A549 (cell line): ENCODE results near the gene ENTR1. TPM values are rescaled to one million over a fixed set of nuclear protein-coding genes. Genes with fewer than 3 reads are reported as not detected.

Experiments
- ATAC-seq, 2 experiments: fragments of 200-7000 bp in 1 of 2; fragments of >200 bp in 1 of 2; cut with Nextera tagmentation in 1 of 2; cut with Tn5 transposase in 1 of 2; 3 replicates each; pipeline versions ENCODE4 v1.8.0 to v1.9.1; 2018 to 2020; ENCODE audit warnings: mild to moderate bottlenecking in 1 of 2, moderate library complexity in 1 of 2
- CTCF ChIA-PET: fragments of 300-600 bp; sonication (Branson Sonifier 250); formaldehyde crosslinking; extraction: SDS; loops from one replicate; lab custom pipeline; 2021; ENCODE audit warnings: antibody characterized with exemption, inconsistent platforms; lab: Yijun Ruan, JAX
- POLR2A ChIA-PET: fragments of 350-600 bp; formaldehyde crosslinking; extraction: SDS; loops from one replicate; lab custom pipeline; 2021; ENCODE audit warnings: antibody characterized with exemption, inconsistent platforms; lab: Yijun Ruan, JAX
- DNase-seq, 2 experiments: peaks; one replicate each; pipeline versions ENCODE4 v3.0.0 to v3.0.0-alpha.2; 2011 to 2016; ENCODE audit warnings: low read depth in 1 of 2, low spot score in 1 of 2
- FAIRE-seq: peaks from 2 replicates; lab custom pipeline; 2011; peaks lifted over from hg19 to GRCh38; lab: Jason Lieb, UNC
- H3K27ac ChIP-seq, 2 experiments: fragments of >200 bp; sonication (Bioruptor Twin); formaldehyde crosslinking; 3 replicates each; pipeline ENCODE4 v1.5.1; 2016 to 2017
- H3K4me1 ChIP-seq: fragments of >200 bp; sonication (Bioruptor Twin); formaldehyde crosslinking; 3 replicates; pipeline ENCODE4 v1.6.1; 2016
- H3K4me2 ChIP-seq: fragments of >200 bp; sonication (Bioruptor Twin); formaldehyde crosslinking; 3 replicates; pipeline ENCODE4 v1.6.1; 2016
- H3K4me3 ChIP-seq: fragments of >200 bp; sonication (Bioruptor Twin); formaldehyde crosslinking; 3 replicates; pipeline ENCODE4 v1.5.1; 2016
- H3K9me3 ChIP-seq: fragments of >200 bp; sonication (Bioruptor Twin); formaldehyde crosslinking; 3 replicates; pipeline ENCODE4 v1.6.1; 2016
- BHLHE40 ChIP-seq: IDR thresholded peaks from 2 replicates; pipeline ENCODE4 v1.6.1; 2012; ENCODE audit warnings: low read depth, low read length, inconsistent platforms
- CBX2 ChIP-seq: fragments of 200-600 bp; sonication (generic); IDR thresholded peaks from 2 replicates; pipeline ENCODE4 v1.6.1; 2016; ENCODE audit warnings: low read depth, mild to moderate bottlenecking, borderline replicate concordance
- EHF ChIP-seq: fragments of 250-450 bp; sonication (Bioruptor Pico); IDR thresholded peaks from 2 replicates; pipeline ENCODE4 v1.5.0; 2020; ENCODE audit warnings: mild to moderate bottlenecking
- EHMT2 ChIP-seq: fragments of 200-600 bp; sonication (generic); IDR thresholded peaks from 2 replicates; pipeline ENCODE4 v1.6.1; 2016; ENCODE audit warnings: antibody characterized with exemption, low read depth, mild to moderate bottlenecking, moderate library complexity
- EP300 ChIP-seq, 2 experiments: fragments of >200 bp; sonication (Bioruptor Twin); formaldehyde crosslinking; IDR thresholded peaks; 2 replicates in 1 of 2; 3 replicates in 1 of 2; pipeline ENCODE4 v1.6.1; 2016 to 2017
- ESRRA ChIP-seq: fragments of 150-350 bp; IDR thresholded peaks from 2 replicates; pipeline ENCODE4 v1.6.1; 2014; ENCODE audit warnings: mild to moderate bottlenecking, low read length, borderline replicate concordance
- FOSL2 ChIP-seq, 2 experiments: fragments of 450-650 bp in 1 of 2; fragments of >200 bp in 1 of 2; sonication (Bioruptor Twin) in 1 of 2; formaldehyde crosslinking; IDR thresholded peaks; 2 replicates each; pipeline versions ENCODE4 v1.5.0 to v1.6.1; 2016 to 2020; ENCODE audit warnings: mild to moderate bottlenecking in 1 of 2, moderate library complexity in 1 of 2
- FOXS1 ChIP-seq: fragments of 250-450 bp; sonication (Bioruptor Pico); IDR thresholded peaks from 2 replicates; pipeline ENCODE4 v1.5.0; 2020; ENCODE audit warnings: mild to moderate bottlenecking, moderate library complexity
- GATA3 ChIP-seq: IDR thresholded peaks from 2 replicates; pipeline ENCODE4 v1.6.1; 2012; ENCODE audit warnings: borderline replicate concordance
- HEYL ChIP-seq: fragments of 250-450 bp; sonication (Bioruptor Pico); IDR thresholded peaks from 2 replicates; pipeline ENCODE4 v1.8.0; 2021; ENCODE audit warnings: mild to moderate bottlenecking, moderate library complexity
- HMGXB4 ChIP-seq: fragments of 250-450 bp; sonication (Bioruptor Pico); IDR thresholded peaks from 2 replicates; pipeline ENCODE4 v1.5.0; 2021; ENCODE audit warnings: mild to moderate bottlenecking, moderate library complexity, borderline replicate concordance
- HOXA7 ChIP-seq: fragments of 250-450 bp; sonication (Bioruptor Pico); IDR thresholded peaks from 2 replicates; pipeline ENCODE4 v1.5.0; 2020; ENCODE audit warnings: mild to moderate bottlenecking, moderate library complexity
- HOXB13 ChIP-seq: fragments of 250-450 bp; sonication (Bioruptor Pico); IDR thresholded peaks from 2 replicates; pipeline ENCODE4 v1.5.0; 2020; ENCODE audit warnings: low read depth, mild to moderate bottlenecking, moderate library complexity
- HOXB5 ChIP-seq: fragments of 250-450 bp; sonication (Bioruptor Pico); IDR thresholded peaks from 2 replicates; pipeline ENCODE4 v1.5.0; 2020; ENCODE audit warnings: mild to moderate bottlenecking, moderate library complexity
- MAFK ChIP-seq: fragments of 450-650 bp; IDR thresholded peaks from 2 replicates; pipeline ENCODE4 v1.6.1; 2014; ENCODE audit not compliant: partially characterized antibody
- MYC ChIP-seq: IDR thresholded peaks from 2 replicates; pipeline ENCODE4 v1.6.1; 2012; ENCODE audit warnings: mild to moderate bottlenecking, inconsistent platforms, low read length, improper control_type of control experiment, borderline replicate concordance
- NFE2L2 ChIP-seq: fragments of 150-350 bp; conservative IDR thresholded peaks from 2 replicates; pipeline ENCODE4 v1.6.1; 2014; ENCODE audit warnings: low read length
- NPAS2 ChIP-seq: fragments of 250-450 bp; sonication (Bioruptor Pico); IDR thresholded peaks from 2 replicates; pipeline ENCODE4 v1.8.0; 2022; ENCODE audit warnings: mild to moderate bottlenecking, moderate library complexity, borderline replicate concordance
- PHF8 ChIP-seq: fragments of 200-600 bp; sonication (generic); IDR thresholded peaks from 2 replicates; pipeline ENCODE4 v1.6.1; 2016; ENCODE audit warnings: low read depth, mild to moderate bottlenecking, antibody characterized with exemption, moderate library complexity, borderline replicate concordance
- RCOR1 ChIP-seq: fragments of 150-350 bp; IDR thresholded peaks from 2 replicates; pipeline ENCODE4 v1.6.1; 2014; ENCODE audit warnings: antibody characterized with exemption, low read length, low read depth
- RNF2 ChIP-seq: fragments of 200-600 bp; sonication (generic); IDR thresholded peaks from 2 replicates; pipeline ENCODE4 v1.6.1; 2016; ENCODE audit warnings: low read depth, mild to moderate bottlenecking, antibody characterized with exemption, moderate library complexity, borderline replicate concordance
- SREBF2 ChIP-seq: fragments of 450-650 bp; IDR thresholded peaks from 2 replicates; pipeline ENCODE4 v1.6.1; 2014; ENCODE audit warnings: mild to moderate bottlenecking, moderate library complexity
- TFCP2L1 ChIP-seq: fragments of 250-450 bp; sonication (Bioruptor Pico); IDR thresholded peaks from 2 replicates; pipeline ENCODE4 v1.5.0; 2021; ENCODE audit warnings: mild to moderate bottlenecking
- ZFP36 ChIP-seq: fragments of 450-650 bp; IDR thresholded peaks from 2 replicates; pipeline ENCODE4 v1.6.1; 2014; ENCODE audit warnings: borderline replicate concordance; ENCODE audit not compliant: partially characterized antibody
- WGBS: methylation state at CpG from one replicate; pipeline ENCODE4 v1.1.6; 2017; ENCODE audit errors: missing lambda C conversion rate; 5-methylcytosine and 5-hydroxymethylcytosine counted together
- polyA plus RNA-seq, 4 experiments: library from polyadenylated mRNA; depleted of rRNA in 3 of 4; stranded (reverse); fragments of >200 nt; fragmentation: RNase III in 1 of 4; extraction: RNeasy Plus Mini Kit Qiagen cat#74134 plus additional on column Dnase treatment in 1 of 4; gene quantifications; 2 replicates in 3 of 4; 3 replicates in 1 of 4; pipeline ENCODE4 v1.2.3, GENCODE V29; 2011 to 2017
- TF ChIP-seq, protein P1 (sequence below): fragments of 200-600 bp; sonication (generic); IDR thresholded peaks from 2 replicates; pipeline ENCODE4 v1.6.1; 2016; ENCODE audit warnings: antibody characterized with exemption, mild to moderate bottlenecking, moderate library complexity
- TF ChIP-seq, protein P2 (sequence below): fragments of >200 bp; sonication (Bioruptor Twin); formaldehyde crosslinking; IDR thresholded peaks from 2 replicates; pipeline ENCODE4 v1.6.1; 2016

Gene ENTR1
- polyA plus RNA-seq, 2 of the 4 experiments (the other 2 are of a cell fraction), result 63.8 to 75.8 TPM

DNA sequence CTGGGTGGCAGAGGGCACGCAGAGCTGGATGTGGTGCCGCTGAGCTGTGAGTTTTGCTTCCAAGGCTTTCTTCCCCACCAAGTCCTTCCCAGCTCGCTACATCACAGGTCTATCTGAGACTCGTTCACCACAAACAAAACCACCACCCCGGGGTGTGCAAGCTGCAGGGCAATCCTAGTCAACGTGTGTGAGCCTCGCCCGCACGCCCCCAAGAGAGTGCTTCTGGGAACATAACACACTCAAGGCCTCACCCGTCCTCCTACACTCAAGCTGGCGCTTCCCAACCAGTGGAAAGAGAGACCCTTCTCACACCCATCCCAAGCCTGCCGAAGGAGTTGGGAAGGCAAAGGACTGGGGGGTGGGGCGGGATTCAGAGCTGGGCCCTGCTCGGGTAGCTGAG, 21.0 kb downstream of the ENTR1 start:
- POLR2A ChIA-PET, result interaction anchor here (1.2 kb wide), 1 partner anchor 27 kb away, joined by 5 read pairs; no protein-coding TSS in a partner anchor
- no peak overlapping the region for H3K4me2 ChIP-seq
- no peak for DNase-seq
- no peak for FAIRE-seq
- no peak for ATAC-seq
- TF ChIP-seq EHF (CRISPR knock-in tag) (no peak), RNF2 (no peak), HOXB13 (CRISPR knock-in tag) (no peak), CBX2 (no peak), HOXA7 (CRISPR knock-in tag) (no peak), ZFP36 (no peak), GATA3 (no peak), EHMT2 (no peak), FOSL2 (IDR thresholded peaks at IDR 0.05) (no peak), FOSL2 (CRISPR knock-in tag; IDR thresholded peaks at IDR 0.05) (no peak), MAFK (no peak)
- H3K4me1 ChIP-seq, result no peaks in the 10 kb centered on the region
- H3K4me3 ChIP-seq, result no peak overlapping the region
- no peak overlapping the region for H3K27ac ChIP-seq
- H3K9me3 ChIP-seq, result no peaks in the 10 kb centered on the region
- WGBS, result 93% methylated on average over 14 of the region's 14 CpGs
- CTCF ChIA-PET, result interaction anchor here (0.7 to 10.0 kb wide), 9 partner anchors 8 to 236 kb away, joined by 3 to 100 read pairs (median 4); partner anchors contain the start of genes DNLZ and SNAPC4

DNA sequence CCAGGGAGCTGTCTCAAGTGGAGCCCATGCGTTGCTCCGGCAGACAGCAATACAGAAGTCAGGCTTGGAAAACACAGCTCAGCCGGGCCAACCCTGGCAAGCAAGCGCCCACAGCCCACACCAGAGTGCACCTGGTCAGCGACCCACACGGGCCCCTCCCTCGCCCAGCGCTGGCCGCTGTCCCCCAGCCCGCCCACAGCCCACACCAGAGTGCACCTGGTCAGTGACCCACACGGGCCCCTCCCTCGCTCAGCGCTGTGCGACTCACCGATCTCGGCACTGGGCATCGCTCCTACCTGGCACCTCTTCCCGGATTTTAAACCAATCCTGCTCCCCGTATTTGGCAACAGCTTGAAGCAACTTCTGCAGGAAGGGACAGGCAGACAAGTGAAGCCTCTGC, 23.2 kb downstream of the ENTR1 start:
- ATAC-seq (no peak), FAIRE-seq (no peak), DNase-seq (no peak)
- 99% methylated on average over 12 of the region's 19 CpGs for WGBS
- no peak overlapping the region for H3K4me2 ChIP-seq
- ChIA-PET POLR2A (no interaction called here), CTCF (interaction anchor here (0.9 to 10.0 kb wide), 5 partner anchors 11 to 41 kb away, joined by 3 to 100 read pairs (median 4); partner anchors contain the start of genes DNLZ and SNAPC4)
- no peak overlapping the region for H3K27ac ChIP-seq
- TF ChIP-seq, protein P1, sequence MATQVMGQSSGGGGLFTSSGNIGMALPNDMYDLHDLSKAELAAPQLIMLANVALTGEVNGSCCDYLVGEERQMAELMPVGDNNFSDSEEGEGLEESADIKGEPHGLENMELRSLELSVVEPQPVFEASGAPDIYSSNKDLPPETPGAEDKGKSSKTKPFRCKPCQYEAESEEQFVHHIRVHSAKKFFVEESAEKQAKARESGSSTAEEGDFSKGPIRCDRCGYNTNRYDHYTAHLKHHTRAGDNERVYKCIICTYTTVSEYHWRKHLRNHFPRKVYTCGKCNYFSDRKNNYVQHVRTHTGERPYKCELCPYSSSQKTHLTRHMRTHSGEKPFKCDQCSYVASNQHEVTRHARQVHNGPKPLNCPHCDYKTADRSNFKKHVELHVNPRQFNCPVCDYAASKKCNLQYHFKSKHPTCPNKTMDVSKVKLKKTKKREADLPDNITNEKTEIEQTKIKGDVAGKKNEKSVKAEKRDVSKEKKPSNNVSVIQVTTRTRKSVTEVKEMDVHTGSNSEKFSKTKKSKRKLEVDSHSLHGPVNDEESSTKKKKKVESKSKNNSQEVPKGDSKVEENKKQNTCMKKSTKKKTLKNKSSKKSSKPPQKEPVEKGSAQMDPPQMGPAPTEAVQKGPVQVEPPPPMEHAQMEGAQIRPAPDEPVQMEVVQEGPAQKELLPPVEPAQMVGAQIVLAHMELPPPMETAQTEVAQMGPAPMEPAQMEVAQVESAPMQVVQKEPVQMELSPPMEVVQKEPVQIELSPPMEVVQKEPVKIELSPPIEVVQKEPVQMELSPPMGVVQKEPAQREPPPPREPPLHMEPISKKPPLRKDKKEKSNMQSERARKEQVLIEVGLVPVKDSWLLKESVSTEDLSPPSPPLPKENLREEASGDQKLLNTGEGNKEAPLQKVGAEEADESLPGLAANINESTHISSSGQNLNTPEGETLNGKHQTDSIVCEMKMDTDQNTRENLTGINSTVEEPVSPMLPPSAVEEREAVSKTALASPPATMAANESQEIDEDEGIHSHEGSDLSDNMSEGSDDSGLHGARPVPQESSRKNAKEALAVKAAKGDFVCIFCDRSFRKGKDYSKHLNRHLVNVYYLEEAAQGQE, result no peak
- TF ChIP-seq RNF2, result no peak
- TF ChIP-seq, protein P2, sequence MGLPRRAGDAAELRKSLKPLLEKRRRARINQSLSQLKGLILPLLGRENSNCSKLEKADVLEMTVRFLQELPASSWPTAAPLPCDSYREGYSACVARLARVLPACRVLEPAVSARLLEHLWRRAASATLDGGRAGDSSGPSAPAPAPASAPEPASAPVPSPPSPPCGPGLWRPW, result no peak
- TF ChIP-seq FOXS1 (CRISPR knock-in tag), result no peak
- TF ChIP-seq GATA3, result no peak
- H3K9me3 ChIP-seq, result no peaks in the 10 kb centered on the region
- H3K4me1 ChIP-seq, result no peaks in the 10 kb centered on the region
- H3K4me3 ChIP-seq, result no peak overlapping the region

- ChIA-PET POLR2A (interaction anchor here (0.7 kb wide), 1 partner anchor 12 kb away, joined by 3 read pairs; no protein-coding TSS in a partner anchor), CTCF (interaction anchor here (0.6 to 10.0 kb wide), 7 partner anchors 11 to 384 kb away, joined by 3 to 100 read pairs (median 4); partner anchors contain the start of genes DNLZ, INPP5E and SNAPC4)
- ATAC-seq, result no peak
- no peaks in the 10 kb centered on the region for H3K9me3 ChIP-seq
- DNase-seq, result no peak
- 96% methylated on average over 13 of the region's 13 CpGs for WGBS
- no peak for FAIRE-seq
- H3K4me1 ChIP-seq, result no peaks in the 10 kb centered on the region
- no peak for TF ChIP-seq NPAS2
- no peak for TF ChIP-seq HEYL
- no peak for TF ChIP-seq ESRRA
- TF ChIP-seq BHLHE40, result no peak
- no peak for TF ChIP-seq EHMT2
- TF ChIP-seq EP300 (IDR thresholded peaks at IDR 0.05), result no peak
- TF ChIP-seq RCOR1, result no peak
- no peak for TF ChIP-seq HMGXB4
- no peak for TF ChIP-seq ZFP36
- TF ChIP-seq TFCP2L1 (CRISPR knock-in tag), result no peak
- no peak for TF ChIP-seq FOXS1 (CRISPR knock-in tag)
- no peak for TF ChIP-seq NFE2L2
- TF ChIP-seq PHF8, result no peak
- no peak for TF ChIP-seq SREBF2
- no peak for TF ChIP-seq HOXB5
- TF ChIP-seq MYC, result no peak
- no peak overlapping the region for H3K27ac ChIP-seq
- H3K4me2 ChIP-seq, result no peak overlapping the region
- H3K4me3 ChIP-seq, result no peak overlapping the region
These were observed 24.4 kb downstream of the ENTR1 start for GRCh38 chr9:136386018-136386417.
